CD4-positive, alpha-beta T cell treated with Interleukin-6 at 100 ng/mL for 8 hours (primary cell): Measurements from ENCODE around the gene ZNF79.

Source experiments
- DNase-seq: peaks from one replicate; pipeline ENCODE4 v3.0.0-alpha.2; 2020; ENCODE audit warnings: mixed read lengths, low spot score

ZNF79 gene

GRCh38 chr9:127398275-127398647 is 25.9 kb upstream of the ZNF79 start:
- no peak for DNase-seq

- DNase-seq, result no peak
Observed at GRCh38 chr9:127398715-127399400, 25.3 kb upstream of the ZNF79 start.

- DNase-seq, result no peak
Observed at GRCh38 chr9:127399736-127400269, 24.4 kb upstream of the ZNF79 start.

- no peak for DNase-seq
Observed at GRCh38 chr9:127402401-127403090, 21.6 kb upstream of the ZNF79 start.

- no peak for DNase-seq
Observed at GRCh38 chr9:127403507-127404192, 20.5 kb upstream of the ZNF79 start.

- no peak for DNase-seq
Observed at GRCh38 chr9:127404631-127405030, 19.6 kb upstream of the ZNF79 start.

GRCh38 chr9:127405344-127406125 is 18.6 kb upstream of the ZNF79 start:
- no peak for DNase-seq

GRCh38 chr9:127406799-127407491 is 17.2 kb upstream of the ZNF79 start:
- DNase-seq, result no peak

- no peak for DNase-seq
Observed at GRCh38 chr9:127407492-127407843, 16.7 kb upstream of the ZNF79 start.

GRCh38 chr9:127411122-127411521 is 13.1 kb upstream of the ZNF79 start:
- DNase-seq, result no peak

- DNase-seq, result no peak
Observed at GRCh38 chr9:127415141-127415540, 9.0 kb upstream of the ZNF79 start.

- no peak for DNase-seq
Observed at GRCh38 chr9:127415657-127416056, 8.5 kb upstream of the ZNF79 start.

GRCh38 chr9:127417131-127418036 is 6.8 kb upstream of the ZNF79 start:
- no peak for DNase-seq

GRCh38 chr9:127418037-127418471 is 6.1 kb upstream of the ZNF79 start:
- DNase-seq, result peak; percentile 30

GRCh38 chr9:127419348-127419747 is 4.8 kb upstream of the ZNF79 start:
- no peak for DNase-seq

- DNase-seq, result no peak
Observed at GRCh38 chr9:127421057-127421456, 3.1 kb upstream of the ZNF79 start.

- DNase-seq, result no peak
Observed at GRCh38 chr9:127422133-127422782, 1.9 kb upstream of the ZNF79 start.

- DNase-seq, result no peak
Observed at GRCh38 chr9:127422787-127423186, 1.4 kb upstream of the ZNF79 start.

- no peak for DNase-seq
Observed at GRCh38 chr9:127423476-127423933, 677 bp upstream of the ZNF79 start.

- peak; percentile 21 for DNase-seq
Observed at GRCh38 chr9:127424676-127424999, 456 bp downstream of the ZNF79 start.
